Left ventricle myocardium inferior (tissue), 1 donor: Measurements from ENCODE around the gene E2F6. TPM values are rescaled to one million over a fixed set of nuclear protein-coding genes. Genes with fewer than 3 reads are reported as not detected.

Source experiments
- DNase-seq: peaks from one replicate; pipeline ENCODE4 v3.0.0-alpha.2; 2020
- H3K27ac ChIP-seq: fragments of 200-600 bp; replicated peaks from 2 replicates; pipeline ENCODE4 v1.8.0; 2021
- H3K27me3 ChIP-seq: fragments of 200-600 bp; 2 replicates; pipeline ENCODE4 v1.8.0; 2021; ENCODE audit warnings: low read depth
- H3K36me3 ChIP-seq: fragments of 200-600 bp; 2 replicates; pipeline ENCODE4 v1.8.0; 2021
- H3K4me1 ChIP-seq: fragments of 200-600 bp; 2 replicates; pipeline ENCODE4 v1.8.0; 2021
- H3K4me3 ChIP-seq: fragments of 200-600 bp; 2 replicates; pipeline ENCODE4 v1.8.0; 2021; ENCODE audit warnings: mild to moderate bottlenecking, moderate library complexity
- H3K9me3 ChIP-seq: fragments of 200-600 bp; replicated peaks from 2 replicates; pipeline ENCODE4 v1.8.0; 2021
- intact Hi-C: fragments of 100-400 bp; cut with micrococcal nuclease; formaldehyde crosslinking; loops from one replicate; pipeline ENCODE4 v1.11.0; 2022
- total RNA-seq: library from RNA; stranded (reverse); fragmentation: NEBNext Ultra II Directional; extraction: Animal tissue kit (Norgen Biotek cat#: 25700); gene quantifications from one replicate; pipeline ENCODE4 v1.2.1, GENCODE V29; 2021
- TF ChIP-seq, protein P1 (sequence below): fragments of 200-600 bp; IDR thresholded peaks from 2 replicates; pipeline ENCODE4 v1.8.0; 2021; ENCODE audit warnings: antibody characterized with exemption, mild to moderate bottlenecking, borderline replicate concordance
- donor health status: DM: no; HTN: yes; CAD: no; lungs with severe emphysema.

The E2F6 gene
- total RNA-seq, 1 donor from 2014 or later: 12.8 TPM

DNA sequence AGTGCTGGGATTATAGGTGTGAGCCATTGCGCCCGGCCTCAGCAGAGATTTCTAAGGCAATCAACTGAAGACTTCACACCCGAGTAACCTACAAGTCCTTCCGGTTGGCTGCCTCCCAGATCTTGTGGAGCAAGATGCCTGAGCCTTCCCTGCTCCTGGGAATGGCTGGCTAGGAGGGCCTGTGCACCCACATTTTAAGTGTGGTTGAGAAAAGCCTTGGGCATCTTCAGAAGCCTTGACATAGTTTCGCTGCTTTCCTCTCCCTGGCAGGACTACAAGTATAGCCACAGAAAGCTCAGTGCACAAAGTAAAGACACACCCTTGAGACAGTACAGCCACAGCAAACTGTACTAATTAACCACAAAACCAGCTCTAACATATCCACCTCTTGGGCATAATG lies 35.2 kb downstream of the E2F6 start:
- no peaks in the 10 kb centered on the region for H3K9me3 ChIP-seq
- intact Hi-C loops: no loop called here
- H3K27me3 ChIP-seq: no peaks in the 10 kb centered on the region
- TF ChIP-seq, protein P1, sequence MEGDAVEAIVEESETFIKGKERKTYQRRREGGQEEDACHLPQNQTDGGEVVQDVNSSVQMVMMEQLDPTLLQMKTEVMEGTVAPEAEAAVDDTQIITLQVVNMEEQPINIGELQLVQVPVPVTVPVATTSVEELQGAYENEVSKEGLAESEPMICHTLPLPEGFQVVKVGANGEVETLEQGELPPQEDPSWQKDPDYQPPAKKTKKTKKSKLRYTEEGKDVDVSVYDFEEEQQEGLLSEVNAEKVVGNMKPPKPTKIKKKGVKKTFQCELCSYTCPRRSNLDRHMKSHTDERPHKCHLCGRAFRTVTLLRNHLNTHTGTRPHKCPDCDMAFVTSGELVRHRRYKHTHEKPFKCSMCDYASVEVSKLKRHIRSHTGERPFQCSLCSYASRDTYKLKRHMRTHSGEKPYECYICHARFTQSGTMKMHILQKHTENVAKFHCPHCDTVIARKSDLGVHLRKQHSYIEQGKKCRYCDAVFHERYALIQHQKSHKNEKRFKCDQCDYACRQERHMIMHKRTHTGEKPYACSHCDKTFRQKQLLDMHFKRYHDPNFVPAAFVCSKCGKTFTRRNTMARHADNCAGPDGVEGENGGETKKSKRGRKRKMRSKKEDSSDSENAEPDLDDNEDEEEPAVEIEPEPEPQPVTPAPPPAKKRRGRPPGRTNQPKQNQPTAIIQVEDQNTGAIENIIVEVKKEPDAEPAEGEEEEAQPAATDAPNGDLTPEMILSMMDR: no peak
- no peak overlapping the region for H3K4me3 ChIP-seq
- no peak for DNase-seq
- no peaks in the 10 kb centered on the region for H3K4me1 ChIP-seq
- no peak overlapping the region for H3K27ac ChIP-seq
- no peaks in the 10 kb centered on the region for H3K36me3 ChIP-seq

DNA sequence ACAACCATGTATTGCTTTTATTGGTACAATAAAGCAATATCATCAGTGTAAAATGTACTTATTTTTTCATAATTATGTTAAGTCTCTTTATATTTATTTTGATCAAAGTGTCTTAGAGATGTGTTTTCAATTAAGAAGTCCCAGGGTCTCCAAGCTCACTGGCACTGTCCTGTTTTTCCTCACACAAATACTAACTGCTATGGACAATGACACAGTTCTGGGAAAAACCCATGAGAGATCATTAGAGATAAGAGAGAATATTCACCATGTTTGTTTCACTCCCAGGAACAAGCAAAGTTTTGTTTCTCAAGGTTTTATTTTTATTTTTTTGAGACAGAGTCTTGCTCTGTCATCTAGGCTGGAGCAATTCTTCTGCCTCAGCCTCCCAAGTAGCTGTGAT lies 38.7 kb downstream of the E2F6 start:
- intact Hi-C loops: no loop called here
- H3K27me3 ChIP-seq: no peaks in the 10 kb centered on the region
- no peaks in the 10 kb centered on the region for H3K36me3 ChIP-seq
- peaks cover 2% of the 10 kb centered on the region for H3K4me1 ChIP-seq
- no peak overlapping the region for H3K4me3 ChIP-seq
- TF ChIP-seq, protein P1: no peak
- H3K9me3 ChIP-seq: no peaks in the 10 kb centered on the region
- no peak overlapping the region for H3K27ac ChIP-seq
- no peak for DNase-seq

DNA sequence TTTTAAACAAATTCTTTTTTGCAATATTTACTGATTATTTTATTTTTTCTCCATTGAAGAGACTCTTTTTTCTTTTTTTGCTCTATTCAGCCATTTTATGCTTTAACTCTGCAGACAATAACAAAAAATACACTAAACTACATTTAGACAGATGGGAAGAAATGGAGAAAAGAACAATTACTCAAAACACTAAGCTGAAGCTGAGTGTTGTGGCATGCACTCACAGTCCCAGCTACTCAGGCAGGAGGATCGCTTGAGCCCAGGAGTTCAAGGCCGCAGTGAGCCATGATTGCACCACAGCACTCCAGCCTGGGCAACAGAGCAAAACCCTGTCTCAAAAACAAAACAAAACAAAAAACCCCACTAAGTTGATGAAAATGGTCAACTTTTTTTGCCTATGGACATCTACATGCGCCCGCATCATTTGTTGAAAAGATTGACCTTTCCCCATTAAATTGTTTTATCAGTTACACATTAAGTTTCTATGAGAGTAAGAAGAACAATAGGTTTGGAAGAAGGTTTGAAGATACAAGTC lies 43.0 kb downstream of the E2F6 start:
- no peaks in the 10 kb centered on the region for H3K27me3 ChIP-seq
- H3K4me3 ChIP-seq: no peak overlapping the region
- DNase-seq: no peak
- peaks cover 5% of the 10 kb centered on the region for H3K9me3 ChIP-seq
- H3K36me3 ChIP-seq: no peaks in the 10 kb centered on the region
- TF ChIP-seq, protein P1: no peak
- no peak overlapping the region for H3K27ac ChIP-seq
- intact Hi-C loops: no loop called here
- peaks cover 29% of the 10 kb centered on the region for H3K4me1 ChIP-seq

DNA sequence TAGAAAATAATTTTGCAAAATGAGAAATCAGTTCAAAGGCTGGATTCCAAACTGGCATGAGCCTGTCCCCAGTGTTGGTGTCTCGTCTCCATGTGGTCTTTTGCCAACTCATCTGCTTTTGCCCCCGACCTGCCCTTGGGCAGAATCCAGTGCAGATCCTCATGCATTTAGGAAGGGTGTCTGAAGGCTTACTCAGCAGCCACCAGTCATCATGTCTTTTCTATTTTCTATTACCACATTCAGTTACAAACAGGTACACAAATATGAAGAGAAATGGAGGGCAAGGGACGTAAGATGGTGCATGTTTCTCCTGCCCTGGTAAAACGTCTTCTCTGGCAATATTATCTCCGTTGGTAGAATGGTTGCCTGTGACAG lies 43.5 kb downstream of the E2F6 start:
- Histone ChIP-seq H3K9me3 (peaks cover 10% of the 10 kb centered on the region), H3K36me3 (no peaks in the 10 kb centered on the region), H3K27me3 (no peaks in the 10 kb centered on the region), H3K4me3 (no peak overlapping the region), H3K27ac (peak overlapping the region; percentile 88), H3K4me1 (peaks cover 29% of the 10 kb centered on the region)
- TF ChIP-seq, protein P1: no peak
- no peak for DNase-seq
- intact Hi-C loops: no loop called here

DNA sequence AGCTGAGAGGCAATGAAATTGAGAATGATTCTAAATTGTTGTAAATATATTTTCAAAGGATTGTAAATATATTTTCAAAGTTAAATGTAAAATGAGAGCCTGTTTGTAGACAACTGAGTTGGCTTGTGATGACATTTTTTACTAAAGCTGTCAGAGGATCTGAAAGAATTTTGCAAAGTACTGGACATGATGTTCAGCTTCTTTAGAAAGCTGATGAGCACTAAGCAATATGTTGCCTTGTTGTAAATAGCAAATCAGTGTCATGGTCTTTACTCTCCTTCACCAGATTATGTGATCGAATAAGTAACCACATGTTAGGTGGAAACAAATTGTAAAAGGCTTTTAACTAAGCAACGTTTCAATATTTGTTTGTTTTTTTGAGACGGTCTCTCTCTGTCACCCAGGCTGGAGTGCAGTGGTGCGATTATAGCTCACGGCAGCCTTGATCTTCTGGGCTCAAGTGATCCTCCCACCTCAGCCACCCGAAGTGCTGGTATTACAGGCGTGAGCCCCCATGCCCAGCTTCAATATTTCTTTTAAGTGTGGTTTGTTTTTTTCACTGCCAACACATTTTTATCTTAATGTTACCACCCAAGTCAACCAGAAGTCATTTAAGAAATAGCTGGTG lies 44.0 kb downstream of the E2F6 start:
- intact Hi-C loops: no loop called here
- Histone ChIP-seq H3K4me1 (peaks cover 29% of the 10 kb centered on the region), H3K27me3 (no peaks in the 10 kb centered on the region), H3K4me3 (no peak overlapping the region), H3K9me3 (peaks cover 12% of the 10 kb centered on the region), H3K36me3 (no peaks in the 10 kb centered on the region), H3K27ac (peak overlapping the region; percentile 88)
- DNase-seq: no peak
- TF ChIP-seq, protein P1: no peak
